Ascending aorta (tissue), 2 donors: ENCODE data around the gene MORC2. TPM values are rescaled to one million over a fixed set of nuclear protein-coding genes. Genes with fewer than 3 reads are reported as not detected.

Source experiments
- DNase-seq, 2 donors: peaks; one replicate each; pipeline ENCODE4 v3.0.0-alpha.2; 2019; ENCODE audit warnings: low spot score in 2 of 2
- H3K27ac ChIP-seq, 2 donors: fragments of 200-600 bp; sonication (generic); one replicate each; pipeline ENCODE4 v1.5.1; 2016 to 2017; ENCODE audit warnings: mild to moderate bottlenecking in 1 of 2
- H3K27me3 ChIP-seq: fragments of 200-600 bp; sonication (generic); one replicate; pipeline ENCODE4 v1.5.1; 2017
- H3K36me3 ChIP-seq, 2 donors: fragments of 200-600 bp; sonication (generic); one replicate each; pipeline ENCODE4 v1.5.1; 2016
- H3K4me1 ChIP-seq, 2 donors: fragments of 200-600 bp; sonication (generic); one replicate each; pipeline ENCODE4 v1.5.1; 2016 to 2017; ENCODE audit warnings: mild to moderate bottlenecking in 1 of 2
- H3K4me3 ChIP-seq, 2 donors: fragments of 200-600 bp; sonication (generic); one replicate each; pipeline ENCODE4 v1.5.1; 2016 to 2017; ENCODE audit warnings: mild to moderate bottlenecking in 1 of 2
- H3K9me3 ChIP-seq, 2 donors: fragments of 200-600 bp; sonication (generic); one replicate each; pipeline ENCODE4 v1.5.1; 2016
- CTCF ChIP-seq, 3 experiments: fragments of 200-600 bp in 2 of 3; fragments of 450-650 bp in 1 of 3; sonication (generic) in 2 of 3; IDR thresholded peaks; one replicate each; pipeline ENCODE4 v1.5.1; 2016 to 2019; ENCODE audit warnings: antibody characterized with exemption in 3 of 3, mild to moderate bottlenecking in 1 of 3, moderate library complexity in 1 of 3
- intact Hi-C: fragments of 100-400 bp; cut with DNase I; formaldehyde crosslinking; loops from one replicate; pipeline ENCODE4 v1.15.1; 2023
- total RNA-seq: library from RNA; depleted of rRNA; stranded (reverse); fragments of >200 nt; gene quantifications from one replicate; pipeline ENCODE4 v1.1.0, GENCODE V29; 2016

Gene MORC2
- 38.6 TPM for total RNA-seq

- peak in 1 of 2 donors; percentile 14 for DNase-seq
- H3K36me3 ChIP-seq = peaks cover 22 to 31% of the 10 kb centered on the region in 2 donors
- TF ChIP-seq CTCF (IDR thresholded peaks at IDR 0.05) = no peak
- peak within 1 kb of the TSS; percentile 84 to 96 for H3K4me3 ChIP-seq
- peaks cover 4 to 16% of the 10 kb centered on the region in 2 donors for H3K4me1 ChIP-seq
- no peaks in the 10 kb centered on the region for H3K27me3 ChIP-seq
- H3K27ac ChIP-seq = peak within 1 kb of the TSS; percentile 96
- intact Hi-C loops = loop anchor here (2.0 to 5.0 kb wide), 2 partner anchors 23 to 69 kb away; no protein-coding TSS in a partner anchor
- H3K9me3 ChIP-seq = peaks cover 23 to 70% of the 10 kb centered on the region in 2 donors
Observed at GRCh38 chr22:30968015-30968923, at the start of gene MORC2. Gene MORC2, minus strand, starts transcription at chr22:30968774. Its CDS starts 885 bp downstream, at chr22:30967889.

GRCh38 chr22:31005535-31005934, 37.0 kb upstream of the MORC2 start:
- Histone ChIP-seq H3K9me3 (peaks cover 0 to 14% of the 10 kb centered on the region in 2 donors), H3K4me1 (no peaks in the 10 kb centered on the region), H3K36me3 (no peaks in the 10 kb centered on the region), H3K27me3 (no peaks in the 10 kb centered on the region), H3K4me3 (no peak overlapping the region), H3K27ac (no peak overlapping the region)
- TF ChIP-seq CTCF (IDR thresholded peaks at IDR 0.05) = no peak
- intact Hi-C loops = no loop called here
- DNase-seq = no peak

- peaks cover 0 to 8% of the 10 kb centered on the region in 2 donors for H3K4me1 ChIP-seq
- TF ChIP-seq CTCF (IDR thresholded peaks at IDR 0.05) = no peak
- DNase-seq = no peak
Observed at GRCh38 chr22:31001124-31001770, 32.7 kb upstream of the MORC2 start.

GRCh38 chr22:30998329-30998728, 29.8 kb upstream of the MORC2 start:
- H3K9me3 ChIP-seq = no peaks in the 10 kb centered on the region
- TF ChIP-seq CTCF (IDR thresholded peaks at IDR 0.05) = no peak
- H3K27me3 ChIP-seq = no peaks in the 10 kb centered on the region
- H3K36me3 ChIP-seq = no peaks in the 10 kb centered on the region
- intact Hi-C loops = no loop called here
- peaks cover 0 to 9% of the 10 kb centered on the region in 2 donors for H3K4me1 ChIP-seq
- no peak overlapping the region for H3K27ac ChIP-seq
- H3K4me3 ChIP-seq = no peak overlapping the region
- DNase-seq = no peak

More at GRCh38 chr22:31001124-31001770, 32.7 kb upstream of the MORC2 start:
- no peak overlapping the region for H3K27ac ChIP-seq
- intact Hi-C loops = no loop called here
- H3K27me3 ChIP-seq = no peaks in the 10 kb centered on the region
- H3K9me3 ChIP-seq = peaks cover 0 to 14% of the 10 kb centered on the region in 2 donors
- no peak overlapping the region for H3K4me3 ChIP-seq
- H3K36me3 ChIP-seq = no peaks in the 10 kb centered on the region

GRCh38 chr22:30996462-30996861, 27.9 kb upstream of the MORC2 start:
- TF ChIP-seq CTCF (IDR thresholded peaks at IDR 0.05) = no peak
- Histone ChIP-seq H3K4me3 (no peak overlapping the region), H3K9me3 (no peaks in the 10 kb centered on the region), H3K27me3 (no peaks in the 10 kb centered on the region), H3K27ac (peak overlapping the region; percentile 2 to 40), H3K36me3 (no peaks in the 10 kb centered on the region), H3K4me1 (peaks cover 0 to 16% of the 10 kb centered on the region in 2 donors)
- intact Hi-C loops = no loop called here
- DNase-seq = no peak
